ENCODE results near the gene PDE4D. TPM values are rescaled to one million over a fixed set of nuclear protein-coding genes. Genes with fewer than 3 reads are reported as not detected.

PDE4D gene
- total RNA-seq, 1 donor from 2014 or later, result 2.3 TPM

DNA sequence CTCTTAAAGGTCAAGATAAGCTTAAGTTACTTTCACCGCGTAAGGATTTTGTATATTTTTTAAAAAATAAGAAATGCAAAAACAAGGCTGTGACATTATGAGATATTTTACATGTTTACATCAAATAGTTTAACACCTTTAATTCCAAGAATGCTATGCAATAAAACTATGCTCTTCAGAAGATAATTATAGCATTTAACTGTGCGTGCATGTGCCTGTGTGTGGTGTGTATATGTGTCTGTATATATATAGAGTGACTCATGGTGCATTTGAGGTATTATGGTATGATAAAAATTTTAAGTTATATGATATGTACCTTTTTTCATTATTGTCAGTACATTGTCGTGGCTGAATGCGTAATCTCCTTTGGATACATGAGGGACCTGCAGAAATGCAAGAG, 539.3 kb downstream of the PDE4D start:
- Histone ChIP-seq H3K4me1 (peaks cover 31% of the 10 kb centered on the region), H3K36me3 (no peaks in the 10 kb centered on the region), H3K4me3 (no peak overlapping the region), H4K20me1 (ENCODE audit: low read depth) (no peaks in the 10 kb centered on the region), H3K79me2 (ENCODE audit: low read depth) (no peaks in the 10 kb centered on the region), H3K9ac (no peak overlapping the region), H2AFZ (replicated peaks) (no peak overlapping the region), H3K27me3 (no peaks in the 10 kb centered on the region), H3K27ac (no peak overlapping the region), H3K9me3 (ENCODE audit: low read depth) (no peaks in the 10 kb centered on the region), H3K4me2 (no peak overlapping the region), H3F3A (ENCODE audit: low read depth) (peaks cover 21% of the 10 kb centered on the region)
- Mint-ChIP-seq H3K27me3 (ENCODE audit: insufficient read depth, low read depth) (peaks cover 3% of the 10 kb centered on the region), H3K36me3 (no peaks in the 10 kb centered on the region), H3K9me3 (no peaks in the 10 kb centered on the region), H3K27ac (no peak overlapping the region), H3K4me3 (no peak overlapping the region), H3K4me1 (peaks cover 29% of the 10 kb centered on the region)
- TF ChIP-seq EZH2 (IDR thresholded peaks at IDR 0.05) (no peak), EZH2phosphoT487 (IDR thresholded peaks at IDR 0.05) (no peak)
- TF ChIP-seq, protein P1, sequence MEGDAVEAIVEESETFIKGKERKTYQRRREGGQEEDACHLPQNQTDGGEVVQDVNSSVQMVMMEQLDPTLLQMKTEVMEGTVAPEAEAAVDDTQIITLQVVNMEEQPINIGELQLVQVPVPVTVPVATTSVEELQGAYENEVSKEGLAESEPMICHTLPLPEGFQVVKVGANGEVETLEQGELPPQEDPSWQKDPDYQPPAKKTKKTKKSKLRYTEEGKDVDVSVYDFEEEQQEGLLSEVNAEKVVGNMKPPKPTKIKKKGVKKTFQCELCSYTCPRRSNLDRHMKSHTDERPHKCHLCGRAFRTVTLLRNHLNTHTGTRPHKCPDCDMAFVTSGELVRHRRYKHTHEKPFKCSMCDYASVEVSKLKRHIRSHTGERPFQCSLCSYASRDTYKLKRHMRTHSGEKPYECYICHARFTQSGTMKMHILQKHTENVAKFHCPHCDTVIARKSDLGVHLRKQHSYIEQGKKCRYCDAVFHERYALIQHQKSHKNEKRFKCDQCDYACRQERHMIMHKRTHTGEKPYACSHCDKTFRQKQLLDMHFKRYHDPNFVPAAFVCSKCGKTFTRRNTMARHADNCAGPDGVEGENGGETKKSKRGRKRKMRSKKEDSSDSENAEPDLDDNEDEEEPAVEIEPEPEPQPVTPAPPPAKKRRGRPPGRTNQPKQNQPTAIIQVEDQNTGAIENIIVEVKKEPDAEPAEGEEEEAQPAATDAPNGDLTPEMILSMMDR (IDR thresholded peaks at IDR 0.05), result no peak
- no peak for DNase-seq (ENCODE audit: low spot score)

DNA sequence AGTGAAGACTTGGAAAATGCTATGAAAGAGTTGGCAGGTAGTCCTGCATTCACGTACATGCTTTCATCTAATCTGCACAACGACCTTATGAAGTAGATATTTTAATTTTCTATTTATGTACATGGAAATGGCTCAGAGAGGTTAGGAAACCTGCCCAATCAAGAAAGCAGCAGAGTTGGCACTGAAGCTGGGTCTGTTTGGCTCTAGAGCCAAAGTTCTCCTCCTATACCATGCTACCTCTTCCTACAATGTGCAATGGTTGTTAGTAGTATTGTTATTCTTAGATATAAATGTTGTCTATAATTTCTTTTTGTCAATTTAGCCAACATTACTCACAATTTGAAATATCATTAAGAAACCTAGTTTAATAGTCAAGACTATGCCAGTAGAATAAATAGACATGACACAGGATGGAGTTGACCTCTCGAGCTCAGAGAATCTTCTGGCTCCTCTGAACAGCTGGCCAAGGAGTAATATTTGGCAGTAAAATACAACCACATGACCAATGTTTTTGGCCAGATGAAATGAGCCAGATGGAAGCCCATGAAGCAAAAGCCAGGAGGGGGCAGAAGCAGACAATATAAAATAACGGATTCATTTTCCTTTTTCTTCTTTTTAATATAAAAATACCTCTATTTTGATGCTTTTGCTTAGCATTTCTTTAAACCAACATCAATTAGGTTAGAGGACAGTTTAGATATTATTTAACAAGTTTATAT, 542.3 kb downstream of the PDE4D start:
- Histone ChIP-seq H4K20me1 (ENCODE audit: low read depth) (no peaks in the 10 kb centered on the region), H3K9ac (no peak overlapping the region), H3K27me3 (no peaks in the 10 kb centered on the region), H3K36me3 (no peaks in the 10 kb centered on the region), H3F3A (ENCODE audit: low read depth) (no peaks in the 10 kb centered on the region), H2AFZ (replicated peaks) (no peak overlapping the region), H3K27ac (no peak overlapping the region), H3K4me2 (no peak overlapping the region), H3K4me3 (no peak overlapping the region), H3K79me2 (ENCODE audit: low read depth) (no peaks in the 10 kb centered on the region), H3K9me3 (ENCODE audit: low read depth) (no peaks in the 10 kb centered on the region), H3K4me1 (peaks cover 7% of the 10 kb centered on the region)
- TF ChIP-seq EZH2 (IDR thresholded peaks at IDR 0.05) (no peak), EZH2phosphoT487 (IDR thresholded peaks at IDR 0.05) (no peak)
- TF ChIP-seq, protein P1 (IDR thresholded peaks at IDR 0.05), result no peak
- Mint-ChIP-seq H3K27me3 (ENCODE audit: insufficient read depth, low read depth) (peaks cover 3% of the 10 kb centered on the region), H3K36me3 (no peaks in the 10 kb centered on the region), H3K27ac (no peak overlapping the region), H3K4me1 (no peaks in the 10 kb centered on the region), H3K4me3 (no peak overlapping the region), H3K9me3 (no peaks in the 10 kb centered on the region)
- DNase-seq (ENCODE audit: low spot score), result no peak

DNA sequence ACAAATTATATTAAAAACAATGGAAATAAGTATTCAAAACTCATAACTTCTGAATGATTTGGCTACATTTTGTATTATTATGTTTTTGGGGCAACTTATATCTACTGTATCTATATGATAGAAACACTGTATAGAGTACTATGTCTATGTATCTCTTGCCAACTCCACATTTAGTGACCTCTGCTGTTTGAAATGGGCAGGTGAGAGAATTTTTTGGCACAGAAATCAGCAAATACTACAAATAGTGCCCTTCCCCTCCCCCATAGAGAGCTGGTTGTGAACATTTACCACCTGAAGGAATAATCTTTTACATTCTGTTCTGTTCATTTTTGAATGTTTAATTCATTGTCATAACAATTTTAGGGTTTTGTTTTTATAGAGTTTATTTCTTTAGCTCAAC, 545.3 kb downstream of the PDE4D start:
- H3K9ac ChIP-seq, result no peak overlapping the region
- H3K79me2 ChIP-seq (ENCODE audit: low read depth), result no peaks in the 10 kb centered on the region
- H3K4me2 ChIP-seq, result no peak overlapping the region
- no peak overlapping the region for H3K4me3 ChIP-seq
- H3K36me3 ChIP-seq, result no peaks in the 10 kb centered on the region
- H3K27ac ChIP-seq, result no peak overlapping the region
- no peaks in the 10 kb centered on the region for H4K20me1 ChIP-seq (ENCODE audit: low read depth)
- H2AFZ ChIP-seq (replicated peaks), result no peak overlapping the region
- no peak for TF ChIP-seq EZH2phosphoT487 (IDR thresholded peaks at IDR 0.05)
- TF ChIP-seq, protein P1 (IDR thresholded peaks at IDR 0.05), result peak; percentile 29
- no peak for TF ChIP-seq EZH2 (IDR thresholded peaks at IDR 0.05)
- Mint-ChIP-seq H3K27me3 (ENCODE audit: insufficient read depth, low read depth) (no peaks in the 10 kb centered on the region), H3K36me3 (no peaks in the 10 kb centered on the region), H3K4me3 (no peak overlapping the region), H3K27ac (no peak overlapping the region), H3K4me1 (no peaks in the 10 kb centered on the region), H3K9me3 (peaks cover 1% of the 10 kb centered on the region)
- no peaks in the 10 kb centered on the region for H3K9me3 ChIP-seq (ENCODE audit: low read depth)
- H3F3A ChIP-seq (ENCODE audit: low read depth), result no peaks in the 10 kb centered on the region
- H3K4me1 ChIP-seq, result peaks cover 7% of the 10 kb centered on the region
- H3K27me3 ChIP-seq, result no peaks in the 10 kb centered on the region
- peak; percentile 11 for DNase-seq (ENCODE audit: low spot score)

All from neural progenitor cell (in vitro differentiated cells).